H1 (cell line): ENCODE data around the gene RRM2. TPM values are rescaled to one million over a fixed set of nuclear protein-coding genes. Genes with fewer than 3 reads are reported as not detected.

ENCODE experiments used
- CTCF ChIA-PET: fragments of 300-600 bp; sonication (Branson Sonifier 250); formaldehyde crosslinking; loops from one replicate; lab custom pipeline; 2021; ENCODE audit not compliant: partially characterized antibody; lab: Charles Lee
- POLR2A ChIA-PET: fragments of 300-600 bp; sonication (Branson Sonifier 250); formaldehyde crosslinking; loops from one replicate; lab custom pipeline; 2021; ENCODE audit warnings: inconsistent platforms; ENCODE audit not compliant: partially characterized antibody; lab: Charles Lee
- DNase-seq, 2 experiments: peaks; one replicate each; pipeline versions ENCODE4 v3.0.0 to v3.0.0-alpha.2; 2010 to 2022; ENCODE audit warnings: low spot score in 2 of 2, low read depth in 1 of 2, mixed read lengths in 1 of 2
- FAIRE-seq: peaks from 2 replicates; lab custom pipeline; 2011; peaks lifted over from hg19 to GRCh38; lab: Jason Lieb, UNC
- H2AFZ ChIP-seq: 2 replicates; pipeline ENCODE4 v1.8.1; 2012; ENCODE audit warnings: low read length, inconsistent platforms
- H2AK5ac ChIP-seq: 2 replicates; pipeline ENCODE4 v1.6.1; 2013; ENCODE audit warnings: low read depth, low read length
- H2BK120ac ChIP-seq: replicated peaks from 2 replicates; pipeline ENCODE3; 2013; ENCODE audit warnings: low read depth, low read length, inconsistent platforms
- H2BK12ac ChIP-seq: 2 replicates; pipeline ENCODE4 v1.6.1; 2013; ENCODE audit warnings: low read depth, low read length
- H2BK15ac ChIP-seq: 2 replicates; pipeline ENCODE4 v1.6.1; 2013; ENCODE audit warnings: low read length
- H2BK20ac ChIP-seq: 2 replicates; pipeline ENCODE4 v1.6.1; 2013; ENCODE audit warnings: low read length
- H2BK5ac ChIP-seq: 2 replicates; pipeline ENCODE4 v1.6.1; 2013; ENCODE audit warnings: low read depth, low read length
- H3K14ac ChIP-seq: 2 replicates; pipeline ENCODE4 v1.6.1; 2013; ENCODE audit warnings: inconsistent platforms; ENCODE audit not compliant: insufficient read length
- H3K18ac ChIP-seq: 2 replicates; pipeline ENCODE4 v1.6.1; 2013; ENCODE audit warnings: low read length; ENCODE audit errors: extremely low read depth
- H3K23ac ChIP-seq: 2 replicates; pipeline ENCODE4 v1.6.1; 2013; ENCODE audit warnings: inconsistent platforms; ENCODE audit not compliant: insufficient read length
- H3K23me2 ChIP-seq: 2 replicates; pipeline ENCODE4 v1.6.1; 2013; ENCODE audit warnings: low read depth, low read length
- H3K27ac ChIP-seq: 2 replicates; pipeline ENCODE4 v1.6.1; 2011; ENCODE audit warnings: low read depth, low read length, inconsistent platforms
- H3K27me3 ChIP-seq, 4 experiments: replicated peaks in 1 of 4; 1 replicate in 1 of 4; 2 replicates in 3 of 4; pipeline versions ENCODE4 v1.6.1 to v1.8.1; 2011 to 2013; ENCODE audit warnings: low read length in 3 of 4, mild to moderate bottlenecking in 3 of 4, inconsistent platforms in 2 of 4, mixed read lengths in 2 of 4, moderate library complexity in 1 of 4; ENCODE audit not compliant: control insufficient read depth in 3 of 4, insufficient read depth in 3 of 4; ENCODE audit errors: extremely low read depth in 1 of 4
- H3K36me3 ChIP-seq, 4 experiments: 2 replicates each; pipeline versions ENCODE4 v1.6.1 to v1.8.1; 2011 to 2013; ENCODE audit warnings: mild to moderate bottlenecking in 4 of 4, low read length in 3 of 4, moderate library complexity in 2 of 4, control low read depth in 1 of 4, inconsistent platforms in 1 of 4; ENCODE audit not compliant: insufficient read depth in 4 of 4, control insufficient read depth in 2 of 4
- H3K4ac ChIP-seq: replicated peaks from 2 replicates; pipeline ENCODE3; 2013; ENCODE audit warnings: low read length, low read depth, mixed read lengths, inconsistent platforms; ENCODE audit not compliant: insufficient read length
- H3K4me1 ChIP-seq, 4 experiments: replicated peaks in 1 of 4; 1 replicate in 1 of 4; 2 replicates in 3 of 4; pipeline versions ENCODE4 v1.6.1 to v1.8.1; 2011 to 2013; ENCODE audit warnings: low read length in 3 of 4, inconsistent platforms in 2 of 4, mixed read lengths in 1 of 4; ENCODE audit not compliant: insufficient read depth in 4 of 4, control insufficient read depth in 3 of 4
- H3K4me2 ChIP-seq, 2 experiments: 2 replicates each; pipeline versions ENCODE4 v1.6.1 to v1.8.1; 2011 to 2013; ENCODE audit warnings: low read depth in 2 of 2, low read length in 2 of 2, control low read depth in 1 of 2, inconsistent platforms in 1 of 2, mild to moderate bottlenecking in 1 of 2; ENCODE audit not compliant: insufficient read depth in 1 of 2
- H3K4me3 ChIP-seq, 4 experiments: fragments of 200-600, 300-600 bp in 1 of 4; sonication (generic), shearing (Covaris generic), sonication (Bioruptor Twin) in 1 of 4; 2 replicates each; pipeline versions ENCODE4 v1.5.1 to v1.8.1; 2011 to 2016; ENCODE audit warnings: low read length in 4 of 4, low read depth in 3 of 4, control low read depth in 2 of 4, inconsistent platforms in 2 of 4, mild to moderate bottlenecking in 2 of 4, mixed read lengths in 1 of 4, moderate library complexity in 1 of 4; ENCODE audit not compliant: insufficient read depth in 2 of 4; ENCODE audit errors: extremely low read depth in 1 of 4
- H3K56ac ChIP-seq: replicated peaks from 2 replicates; pipeline ENCODE3; 2013; ENCODE audit warnings: low read depth, mild to moderate bottlenecking, mixed read lengths, low read length, inconsistent platforms; ENCODE audit not compliant: insufficient read length
- H3K79me1 ChIP-seq: 2 replicates; pipeline ENCODE4 v1.6.1; 2013; ENCODE audit warnings: low read depth, low read length, control low read depth
- H3K79me2 ChIP-seq, 2 experiments: 2 replicates each; pipeline versions ENCODE4 v1.6.1 to v1.8.1; 2012 to 2013; ENCODE audit warnings: low read length in 2 of 2, mild to moderate bottlenecking in 2 of 2, inconsistent platforms in 1 of 2; ENCODE audit not compliant: insufficient read depth in 2 of 2, control insufficient read depth in 1 of 2
- H3K9ac ChIP-seq, 4 experiments: replicated peaks in 1 of 4; 1 replicate in 1 of 4; 2 replicates in 3 of 4; pipeline versions ENCODE4 v1.6.1 to v1.8.1; 2011 to 2013; ENCODE audit warnings: low read depth in 3 of 4, low read length in 3 of 4, control low read depth in 2 of 4, mild to moderate bottlenecking in 2 of 4, moderate library complexity in 2 of 4, inconsistent platforms in 1 of 4; ENCODE audit errors: extremely low read depth in 1 of 4
- H3K9me3 ChIP-seq, 2 experiments: 2 replicates each; pipeline versions ENCODE4 v1.6.1 to v1.8.1; 2012 to 2013; ENCODE audit warnings: mild to moderate bottlenecking in 2 of 2, moderate library complexity in 2 of 2, control low read depth in 1 of 2, inconsistent platforms in 1 of 2, low read depth in 1 of 2, low read length in 1 of 2, mixed read lengths in 1 of 2; ENCODE audit not compliant: insufficient read depth in 2 of 2
- H4K20me1 ChIP-seq, 2 experiments: replicated peaks in 1 of 2; 2 replicates each; pipeline versions ENCODE3 to v1.8.1; 2011 to 2013; ENCODE audit warnings: inconsistent platforms in 2 of 2, low read length in 2 of 2, mild to moderate bottlenecking in 1 of 2; ENCODE audit not compliant: insufficient read depth in 2 of 2, control insufficient read depth in 1 of 2
- H4K5ac ChIP-seq: 2 replicates; pipeline ENCODE4 v1.6.1; 2013; ENCODE audit warnings: low read length, low read depth, mixed read lengths, inconsistent platforms; ENCODE audit not compliant: insufficient read length
- H4K8ac ChIP-seq: 2 replicates; pipeline ENCODE4 v1.8.0; 2013; ENCODE audit warnings: mild to moderate bottlenecking, moderate library complexity, low read length, inconsistent platforms; ENCODE audit not compliant: insufficient read depth; ENCODE audit errors: extremely low read depth
- H4K91ac ChIP-seq: replicated peaks from 2 replicates; pipeline ENCODE3; 2013; ENCODE audit warnings: low read length, mixed read lengths, inconsistent platforms; ENCODE audit not compliant: insufficient read length
- BCL11A ChIP-seq, 2 experiments: IDR thresholded peaks; one replicate each; pipeline ENCODE4 v1.6.1; 2011; ENCODE audit warnings: low read depth in 2 of 2, low read length in 2 of 2, mild to moderate bottlenecking in 2 of 2
- CBX8 ChIP-seq: fragments of 300-800, 300-1000 bp; sonication (generic); IDR thresholded peaks from 2 replicates; pipeline ENCODE4 v1.7.1; 2016; ENCODE audit warnings: low read depth, low read length, borderline replicate concordance
- CTBP2 ChIP-seq: IDR thresholded peaks from 2 replicates; pipeline ENCODE4 v1.7.0; 2011; ENCODE audit warnings: borderline replicate concordance, mild to moderate bottlenecking, moderate library complexity, mixed read lengths, low read length; ENCODE audit not compliant: insufficient read depth, insufficient read length
- GTF2F1 ChIP-seq: IDR thresholded peaks from 2 replicates; pipeline ENCODE4 v1.6.1; 2012; ENCODE audit warnings: low read depth, low read length, improper control_type of control experiment, borderline replicate concordance
- HDAC2 ChIP-seq, 2 experiments: fragments of 300-600 bp in 1 of 2; sonication (generic) in 1 of 2; IDR thresholded peaks; 2 replicates each; pipeline ENCODE4 v1.6.1; 2011 to 2012; ENCODE audit warnings: low read depth in 2 of 2, low read length in 2 of 2, mild to moderate bottlenecking in 2 of 2, moderate library complexity in 2 of 2, borderline replicate concordance in 1 of 2, inconsistent platforms in 1 of 2
- KDM5A ChIP-seq: fragments of 200-600 bp; IDR thresholded peaks from 2 replicates; pipeline ENCODE4 v1.7.1; 2012; ENCODE audit warnings: mild to moderate bottlenecking, low read length, inconsistent platforms, mixed read lengths
- NANOG ChIP-seq: IDR thresholded peaks from 2 replicates; pipeline ENCODE4 v1.6.1; 2011; ENCODE audit warnings: low read length, low read depth, mild to moderate bottlenecking, inconsistent platforms; ENCODE audit not compliant: insufficient read depth, poor library complexity, severe bottlenecking
- POU5F1 ChIP-seq: IDR thresholded peaks from 2 replicates; pipeline ENCODE4 v1.6.1; 2011; ENCODE audit warnings: low read depth, mild to moderate bottlenecking, low read length, moderate library complexity
- RFX5 ChIP-seq: IDR thresholded peaks from 2 replicates; pipeline ENCODE4 v1.6.1; 2011; ENCODE audit warnings: low read depth, low read length, improper control_type of control experiment, borderline replicate concordance
- SIN3A ChIP-seq, 2 experiments: IDR thresholded peaks in 1 of 2; conservative IDR thresholded peaks in 1 of 2; 2 replicates each; pipeline ENCODE4 v1.6.1; 2011 to 2012; ENCODE audit warnings: low read length in 2 of 2, improper control_type of control experiment in 1 of 2, low read depth in 1 of 2, mild to moderate bottlenecking in 1 of 2
- SIRT6 ChIP-seq: IDR thresholded peaks from one replicate; pipeline ENCODE4 v1.7.1; 2012; ENCODE audit warnings: low read length, inconsistent platforms
- TEAD4 ChIP-seq: IDR thresholded peaks from 2 replicates; pipeline ENCODE4 v1.6.1; 2012; ENCODE audit warnings: low read depth, low read length, inconsistent platforms, mixed read lengths
- WGBS, 2 experiments: shearing (Covaris generic) in 1 of 2; methylation state at CpG; one replicate each; pipeline versions ENCODE4 v1.1.6 to v1.1.7; 2013 to 2015; ENCODE audit warnings: low lambda C conversion rate in 2 of 2, mixed read lengths in 2 of 2, inconsistent platforms in 1 of 2, low coverage in 1 of 2, missing lambda C conversion rate in 1 of 2; ENCODE audit not compliant: insufficient replicate concordance in 2 of 2, insufficient coverage in 1 of 2, insufficient read length in 1 of 2; ENCODE audit errors: extremely low coverage in 1 of 2, missing lambda C conversion rate in 1 of 2; 5-methylcytosine and 5-hydroxymethylcytosine counted together
- polyA plus RNA-seq, 7 experiments: library from polyadenylated mRNA; depleted of rRNA in 3 of 7; stranded (reverse) in 5 of 7; unstranded in 2 of 7; fragments of >200 nt in 5 of 7; fragments of 200-250 nt in 2 of 7; gene quantifications; 1 replicate in 5 of 7; 2 replicates in 1 of 7; 4 replicates in 1 of 7; pipeline versions ENCODE4 v1.2.1 to v1.2.3, GENCODE V29; 2011 to 2013; ENCODE audit warnings: missing spikeins in 2 of 7, mixed read lengths in 2 of 7
- total RNA-seq: library from RNA; stranded (reverse); fragmentation: NEBNext Ultra II Directional; extraction: Animal tissue kit (Norgen Biotek cat#: 25700); gene quantifications from 2 replicates; pipeline ENCODE4 v1.2.1, GENCODE V29; 2021

The RRM2 gene
- total and polyA plus RNA-seq, 2 of the 8 experiments (the other 6 are each of a cell fraction or from before 2014, with no cell fraction given): 37.7 to 215 TPM

DNA sequence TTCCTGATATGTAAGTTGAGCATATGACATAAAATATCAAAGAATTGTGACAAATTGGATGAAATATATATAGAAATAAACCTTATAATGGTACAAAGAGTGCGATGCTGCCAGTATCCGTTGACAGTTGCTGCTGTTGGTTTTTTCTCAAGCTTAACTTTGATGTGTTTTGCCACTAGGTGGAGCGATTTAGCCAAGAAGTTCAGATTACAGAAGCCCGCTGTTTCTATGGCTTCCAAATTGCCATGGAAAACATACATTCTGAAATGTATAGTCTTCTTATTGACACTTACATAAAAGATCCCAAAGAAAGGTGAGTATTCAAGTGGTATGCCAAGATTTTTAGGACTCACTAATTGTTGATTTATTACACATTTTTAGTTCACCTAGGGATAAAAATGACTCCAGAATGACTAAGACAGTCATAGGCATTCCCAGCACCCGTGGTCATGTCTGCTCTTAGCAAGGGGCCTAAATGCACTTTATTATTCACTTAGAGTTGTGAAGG is 2.1 kb downstream of the RRM2 start:
- no peak overlapping the region for H3K27ac ChIP-seq
- no peaks in the 10 kb centered on the region for H3K27me3 ChIP-seq
- H3K9ac ChIP-seq: no peak overlapping the region
- WGBS, 2 experiments: 67% methylated on average over 5 of the region's 5 CpGs; no CpG with 5 or more reads in 1 of the 2 experiments
- peak overlapping the region; percentile 1 to 79; a peak in 2 of 4 replicates for H3K4me2 ChIP-seq
- H2AK5ac ChIP-seq: no peak overlapping the region
- no peaks in the 10 kb centered on the region for H3K9me3 ChIP-seq
- no peak for DNase-seq
- peaks cover 0 to 42% of the 10 kb centered on the region in 2 experiments; a peak in 3 of 4 replicates for H3K79me2 ChIP-seq
- no peak overlapping the region for H2BK120ac ChIP-seq
- no peak overlapping the region for H4K91ac ChIP-seq
- no peak overlapping the region for H2BK12ac ChIP-seq
- peaks cover 11% of the 10 kb centered on the region for H3K79me1 ChIP-seq
- H3K14ac ChIP-seq: no peak overlapping the region
- ChIA-PET CTCF (interaction anchor here (0.6 to 12.5 kb wide), 30 partner anchors 8 to 1335 kb away, joined by 3 to 141 read pairs (median 4); no protein-coding TSS in a partner anchor), POLR2A (interaction anchor here (0.8 to 8.9 kb wide), 14 partner anchors 10 to 315 kb away, joined by 3 to 87 read pairs (median 4); partner anchors contain the start of gene CYS1)
- no peak overlapping the region for H2AFZ ChIP-seq
- peak overlapping the region in 1 of 4 experiments; percentile 90; a peak in 2 of 8 replicates for H3K4me3 ChIP-seq
- H3K23me2 ChIP-seq: peaks cover 13% of the 10 kb centered on the region
- no peak overlapping the region for H2BK15ac ChIP-seq
- H3K4ac ChIP-seq: no peak overlapping the region
- H3K23ac ChIP-seq: no peak overlapping the region
- H3K56ac ChIP-seq: no peak overlapping the region
- peaks cover 1 to 6% (median 4%) of the 10 kb centered on the region in 4 experiments; a peak in 5 of 7 replicates for H3K4me1 ChIP-seq
- H4K5ac ChIP-seq: no peak overlapping the region
- H3K36me3 ChIP-seq: peaks cover 24 to 61% (median 47%) of the 10 kb centered on the region in 4 experiments
- H4K20me1 ChIP-seq: peaks cover 6 to 21% of the 10 kb centered on the region in 2 experiments
- H2BK5ac ChIP-seq: no peak overlapping the region
- no peak overlapping the region for H4K8ac ChIP-seq
- H2BK20ac ChIP-seq: no peak overlapping the region
- FAIRE-seq: no peak
- H3K18ac ChIP-seq: no peak overlapping the region
- TF ChIP-seq POU5F1 (no peak), RFX5 (no peak), TEAD4 (no peak), GTF2F1 (no peak), BCL11A (IDR thresholded peaks at IDR 0.05; ENCODE audit: low read depth in 2 of 2, low read length in 2 of 2) (no peak), SIRT6 (no peak), KDM5A (no peak), NANOG (no peak), CTBP2 (no peak), SIN3A (conservative IDR thresholded peaks at IDR 0.05 in 1 of 2, IDR thresholded peaks at IDR 0.05 in 1 of 2; ENCODE audit: low read depth in 1 of 2, low read length in 2 of 2) (peak in 1 of 2 experiments; percentile 60; a peak in 1 of 4 replicates), CBX8 (no peak), HDAC2 (IDR thresholded peaks at IDR 0.05; ENCODE audit: borderline replicate concordance in 1 of 2, low read depth in 2 of 2, low read length in 2 of 2) (no peak)
